HG02798 (cell line): ENCODE measurements around the gene ASB15.

Source experiments
- ATAC-seq: cut with Tn5 transposase; IDR thresholded peaks from one replicate; pipeline ENCODE4 v1.9.1; 2021; ENCODE audit warnings: mild to moderate bottlenecking; ENCODE audit not compliant: unreplicated experiment, poor library complexity

ASB15 gene

GRCh38 chr7:123594813-123595241 is 6.8 kb upstream of the ASB15 start:
- ATAC-seq = no peak

- no peak for ATAC-seq
These were observed 3.0 kb upstream of the ASB15 start for GRCh38 chr7:123598657-123599056.

GRCh38 chr7:123599766-123600165 is 1.9 kb upstream of the ASB15 start:
- no peak for ATAC-seq

- no peak for ATAC-seq
These were observed 745 bp upstream of the ASB15 start for GRCh38 chr7:123600876-123601275.

- ATAC-seq = no peak
These were observed 1.0 kb downstream of the ASB15 start for GRCh38 chr7:123602648-123603047.

- ATAC-seq = no peak
These were observed 3.1 kb downstream of the ASB15 start for GRCh38 chr7:123604739-123605138.

- ATAC-seq = no peak
These were observed 5.9 kb downstream of the ASB15 start for GRCh38 chr7:123607423-123607975.

GRCh38 chr7:123608991-123609882 is 7.6 kb downstream of the ASB15 start:
- ATAC-seq = no peak

- no peak for ATAC-seq
These were observed 8.2 kb downstream of the ASB15 start for GRCh38 chr7:123609883-123610239.

GRCh38 chr7:123612024-123612423 is 10.4 kb downstream of the ASB15 start:
- no peak for ATAC-seq

GRCh38 chr7:123615344-123615743 is 13.7 kb downstream of the ASB15 start:
- no peak for ATAC-seq

GRCh38 chr7:123616223-123616622 is 14.6 kb downstream of the ASB15 start:
- ATAC-seq = no peak

- ATAC-seq = no peak
These were observed 20.1 kb downstream of the ASB15 start for GRCh38 chr7:123621707-123622106.

GRCh38 chr7:123622660-123623386 is 21.2 kb downstream of the ASB15 start:
- ATAC-seq = no peak

- peak; percentile 96 for ATAC-seq
These were observed 23.0 kb downstream of the ASB15 start for GRCh38 chr7:123624527-123625183.

GRCh38 chr7:123625254-123625653 is 23.6 kb downstream of the ASB15 start:
- ATAC-seq = no peak

- ATAC-seq = no peak
These were observed 26.2 kb downstream of the ASB15 start for GRCh38 chr7:123627851-123628250.

GRCh38 chr7:123628829-123629228 is 27.2 kb downstream of the ASB15 start:
- no peak for ATAC-seq

GRCh38 chr7:123629281-123629680 is 27.7 kb downstream of the ASB15 start:
- no peak for ATAC-seq

GRCh38 chr7:123632808-123633207 is 31.2 kb downstream of the ASB15 start:
- ATAC-seq = no peak

- no peak for ATAC-seq
These were observed 31.9 kb downstream of the ASB15 start for GRCh38 chr7:123633553-123633952.
